Central memory CD4-positive, alpha-beta T cell (primary cell): ENCODE data around the gene FOXL2.
"Not testable (repeated sequence)": the region's sequence is repeated elsewhere in the genome, so short reads cannot be mapped to it uniquely, and the experiment has no call there.

ENCODE experiments used
- DNase-seq: peaks from one replicate; pipeline ENCODE4 v3.0.0; 2022

FOXL2 gene

GRCh38 chr3:138933068-138933668 is 13.8 kb downstream of the FOXL2 start:
- no peak for DNase-seq

DNA sequence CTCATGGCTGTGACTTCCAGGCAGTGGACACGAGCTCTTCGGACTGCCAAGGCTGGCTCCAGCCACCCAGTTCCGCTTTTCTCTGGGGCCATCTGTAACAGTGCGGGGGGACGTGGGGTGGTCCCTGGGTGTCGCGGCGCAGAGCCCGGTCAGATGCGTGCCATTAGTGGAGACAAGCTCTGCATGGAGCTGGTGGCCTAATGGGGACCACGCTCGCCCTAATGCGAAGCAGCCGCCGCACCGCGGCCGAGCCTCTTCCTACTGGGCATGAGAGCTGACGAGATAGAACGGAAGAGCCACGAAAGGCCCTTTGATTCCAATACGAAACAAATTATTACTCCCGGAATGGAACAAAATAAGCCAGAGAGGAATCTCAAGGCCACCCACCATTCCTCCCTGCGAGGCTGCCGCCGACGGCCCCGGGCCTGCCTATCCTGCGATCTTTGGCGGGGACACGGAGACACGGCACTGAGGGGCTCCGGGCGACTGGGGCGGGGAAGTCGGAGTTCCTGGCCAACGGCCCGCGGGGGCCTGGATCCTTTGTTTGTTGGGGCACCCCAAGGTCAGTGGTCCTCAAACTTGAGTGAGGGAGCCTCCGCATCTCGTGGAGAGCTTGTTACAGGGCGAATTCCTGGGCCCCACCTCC is 18.1 kb downstream of the FOXL2 start:
- no peak for DNase-seq

- DNase-seq, result peak; percentile 73
These were observed 23.4 kb downstream of the FOXL2 start for GRCh38 chr3:138923531-138923994.

DNA sequence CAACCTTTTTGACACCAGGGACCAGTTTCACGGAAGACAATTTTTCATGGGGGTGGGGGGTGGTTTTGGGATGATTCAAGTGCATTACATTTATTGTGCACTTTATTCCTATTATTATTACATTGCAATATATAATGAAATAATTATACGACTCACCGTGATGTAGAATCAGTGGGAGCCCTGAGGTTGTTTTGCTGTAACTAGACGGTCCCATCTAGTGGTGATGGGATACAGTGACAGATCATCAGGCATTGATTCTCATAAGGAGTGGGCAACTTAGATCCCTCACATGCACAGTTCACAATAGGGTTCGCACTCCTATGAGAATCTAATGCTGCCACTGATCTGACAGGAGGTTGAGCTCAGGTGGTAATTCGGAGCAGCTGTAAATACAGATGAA is 24.5 kb downstream of the FOXL2 start:
- not testable (repeated sequence) for DNase-seq

DNA sequence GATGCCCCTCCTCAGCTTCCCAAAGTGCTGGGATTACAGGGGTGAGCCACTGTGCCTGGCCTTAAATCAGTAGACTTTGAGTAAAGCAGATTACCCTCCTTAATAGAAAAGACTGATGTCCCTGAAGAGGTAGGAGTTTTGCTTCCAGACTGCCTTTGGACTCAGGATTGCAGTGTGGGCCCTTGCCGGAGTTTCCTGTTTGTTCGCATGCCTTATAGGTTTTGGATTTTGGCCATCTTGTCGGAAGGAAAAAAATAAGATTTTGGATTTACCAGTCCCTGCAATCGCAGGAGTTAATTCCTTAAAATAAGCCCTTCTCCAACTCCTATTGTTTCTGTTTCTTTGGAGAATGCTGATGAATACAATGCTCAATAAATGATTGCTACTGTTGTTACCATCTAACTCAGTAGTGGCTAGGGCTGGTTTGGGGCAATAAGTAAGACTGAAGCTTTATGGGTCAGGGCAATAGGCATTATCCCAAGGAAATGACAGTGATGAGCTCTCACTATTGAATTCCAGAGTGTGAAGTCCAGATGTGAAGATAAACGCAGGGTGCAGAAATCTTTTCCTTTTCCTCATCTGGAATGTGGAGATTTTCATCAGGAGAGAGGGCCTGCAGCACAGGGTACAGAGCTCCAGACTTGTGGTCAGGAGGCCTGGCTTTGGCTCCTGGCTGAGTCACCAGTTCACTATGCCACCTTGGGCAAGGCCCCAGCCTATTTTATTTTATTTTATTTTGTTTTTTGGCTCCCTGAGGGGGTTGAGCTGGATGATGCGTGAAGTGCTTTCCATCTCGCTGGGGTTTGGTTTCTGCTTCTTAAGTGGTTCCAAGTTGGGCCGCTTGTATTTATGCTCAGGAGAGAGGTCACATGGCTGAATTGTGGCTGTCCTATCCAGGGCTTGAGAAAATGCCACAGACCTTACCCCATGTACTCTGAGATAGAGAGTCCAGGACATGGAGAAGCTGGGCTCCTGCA is 25.3 kb downstream of the FOXL2 start:
- no peak for DNase-seq

- DNase-seq, result no peak
These were observed 27.6 kb downstream of the FOXL2 start for GRCh38 chr3:138919325-138919724.

GRCh38 chr3:138916824-138917223 is 30.1 kb downstream of the FOXL2 start:
- DNase-seq, result no peak

DNA sequence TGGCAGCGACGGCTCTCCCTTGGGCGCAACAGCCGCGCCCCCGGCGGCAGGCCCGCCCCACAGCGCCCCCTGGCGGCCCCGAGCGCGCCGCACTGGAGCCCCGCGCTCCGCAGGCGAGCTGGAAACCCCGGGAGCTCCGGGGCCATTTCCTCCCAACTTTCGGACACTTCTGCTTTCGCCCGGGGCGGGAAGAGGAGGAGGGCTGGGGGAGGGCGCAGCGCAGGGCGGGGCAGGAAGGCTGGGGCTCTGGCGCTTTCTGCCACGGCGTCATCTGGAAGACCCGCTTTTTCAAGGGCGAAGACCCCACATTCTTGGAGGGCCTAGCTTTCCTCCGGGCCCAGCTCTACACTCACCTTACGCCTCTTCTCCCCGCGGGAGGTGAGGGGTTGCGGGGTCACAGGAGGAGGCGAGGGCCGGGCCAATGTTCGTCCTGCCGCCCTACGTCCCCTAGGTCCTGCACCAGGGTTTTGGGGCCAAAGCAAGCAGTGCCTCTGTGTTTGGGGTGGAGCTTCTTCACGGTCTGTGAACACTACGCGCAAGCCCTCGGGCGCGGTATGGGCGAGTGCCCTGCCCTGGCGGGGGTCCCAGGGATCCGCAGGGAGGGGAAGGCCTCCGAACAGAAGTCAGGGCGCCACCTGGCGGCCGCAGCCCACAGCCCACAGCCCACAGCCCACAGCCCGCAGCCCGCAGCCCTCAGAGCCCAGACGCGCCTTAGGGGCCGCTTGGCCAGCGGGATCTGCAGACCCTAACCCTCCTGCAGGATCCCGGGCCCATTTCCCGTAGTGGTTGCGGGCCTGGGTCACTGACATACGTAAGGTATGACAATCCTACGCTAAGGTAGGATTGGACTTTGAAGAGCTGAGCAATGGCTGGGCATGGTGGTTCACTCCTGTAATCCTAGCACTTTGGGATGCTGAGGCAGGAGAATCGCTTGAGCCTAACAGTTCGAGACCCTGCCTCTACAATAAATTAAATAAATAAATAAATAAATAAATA is 31.1 kb downstream of the FOXL2 start:
- DNase-seq, result peak; percentile 67

GRCh38 chr3:138914870-138915502 is 32.0 kb downstream of the FOXL2 start:
- DNase-seq, result no peak

DNA sequence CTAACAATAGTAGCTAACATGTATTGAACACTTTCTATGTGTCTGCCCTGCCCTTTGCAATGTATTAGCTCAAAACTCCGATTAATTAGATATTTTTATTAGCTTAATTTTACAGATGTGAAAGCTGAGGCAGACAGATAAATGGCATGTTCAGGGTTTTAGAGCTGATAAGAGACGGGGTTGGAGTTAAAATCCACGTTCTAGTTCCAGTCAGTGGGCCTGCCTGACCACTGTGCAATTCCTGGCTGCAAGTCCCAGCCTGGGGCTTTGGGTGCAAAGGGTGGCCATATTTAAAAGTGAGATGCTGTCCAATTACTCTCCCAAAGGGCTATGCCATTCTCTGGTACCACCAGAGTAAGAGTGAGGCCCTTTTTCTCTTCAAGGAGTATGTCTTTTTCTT is 33.2 kb downstream of the FOXL2 start:
- no peak for DNase-seq

DNA sequence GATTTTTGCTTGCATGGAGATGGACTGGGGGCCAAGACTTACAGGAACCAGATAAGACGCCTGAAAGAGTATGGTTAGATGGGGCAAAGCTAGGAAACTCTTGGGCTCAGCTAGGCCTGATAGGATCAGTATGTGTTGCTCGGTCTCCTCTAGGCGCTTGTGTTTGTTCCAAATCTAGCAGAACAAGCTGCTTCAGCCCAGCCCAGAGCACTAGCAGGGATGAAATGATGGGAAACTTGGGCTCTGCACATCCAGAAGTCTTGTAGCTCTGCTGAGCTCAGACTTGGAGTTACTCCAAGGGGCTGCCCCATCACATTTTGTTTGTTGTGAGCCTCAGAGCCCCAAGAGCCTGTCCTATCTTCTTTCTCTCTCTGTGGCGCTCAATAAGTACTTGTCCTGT is 34.7 kb downstream of the FOXL2 start:
- DNase-seq, result no peak

DNA sequence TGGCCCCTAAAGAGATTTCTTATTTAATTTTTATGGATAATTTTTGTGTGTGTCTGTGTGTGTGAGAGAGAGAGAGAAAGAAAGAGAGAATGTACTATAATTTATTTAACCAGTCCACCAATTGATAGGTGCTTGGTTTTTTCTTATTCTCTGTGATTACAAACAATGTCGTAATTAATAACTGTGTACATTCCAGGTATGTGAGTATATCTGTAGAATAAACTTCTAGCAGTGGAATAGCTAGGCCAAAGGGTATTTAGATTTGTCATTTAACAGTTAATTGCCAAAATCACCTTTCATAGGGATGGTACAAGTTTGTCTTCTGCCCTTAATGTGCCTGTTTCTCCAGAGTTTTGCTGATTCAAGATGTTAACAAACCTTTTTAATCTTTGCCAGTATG is 35.3 kb downstream of the FOXL2 start:
- no peak for DNase-seq

DNA sequence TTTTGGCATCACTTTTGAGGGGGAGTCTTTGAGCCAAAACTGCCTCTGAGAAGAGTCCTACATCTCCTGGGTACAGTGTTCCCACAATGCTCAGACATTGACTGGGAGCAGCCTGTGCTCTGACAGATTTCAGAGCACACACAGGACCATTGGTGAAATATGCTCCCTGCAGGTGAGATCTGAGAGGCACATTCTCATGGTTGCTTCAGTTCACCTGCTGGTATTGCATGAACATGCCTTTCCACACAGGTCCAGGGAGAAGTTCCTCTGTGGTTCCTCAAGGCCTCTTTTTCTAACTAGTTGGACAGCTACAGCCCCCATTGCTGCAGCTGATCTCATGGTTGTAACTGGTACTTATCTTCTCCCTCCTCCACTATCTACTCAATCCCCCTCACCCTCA is 37.0 kb downstream of the FOXL2 start:
- no peak for DNase-seq

DNA sequence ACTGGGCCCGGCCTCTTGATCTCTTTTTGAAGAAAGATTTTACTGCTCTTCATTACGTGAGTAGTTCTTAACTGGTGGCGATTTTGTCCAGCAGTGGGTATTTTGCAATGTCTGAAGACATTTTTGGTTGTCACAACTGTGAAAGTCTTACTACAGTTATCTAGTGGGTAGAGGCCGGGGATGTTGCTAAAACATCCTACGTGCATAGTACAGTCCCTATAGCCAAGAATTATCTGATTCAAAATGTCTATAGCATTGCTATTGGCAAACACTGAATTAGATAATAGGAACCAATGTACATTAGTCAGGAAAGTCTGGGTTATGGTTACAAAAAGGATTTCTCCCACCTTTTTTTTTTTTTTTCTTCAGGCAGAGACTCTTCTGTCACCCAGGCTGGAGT is 38.1 kb downstream of the FOXL2 start:
- DNase-seq, result no peak

GRCh38 chr3:138907539-138907938 is 39.4 kb downstream of the FOXL2 start:
- DNase-seq, result no peak

DNA sequence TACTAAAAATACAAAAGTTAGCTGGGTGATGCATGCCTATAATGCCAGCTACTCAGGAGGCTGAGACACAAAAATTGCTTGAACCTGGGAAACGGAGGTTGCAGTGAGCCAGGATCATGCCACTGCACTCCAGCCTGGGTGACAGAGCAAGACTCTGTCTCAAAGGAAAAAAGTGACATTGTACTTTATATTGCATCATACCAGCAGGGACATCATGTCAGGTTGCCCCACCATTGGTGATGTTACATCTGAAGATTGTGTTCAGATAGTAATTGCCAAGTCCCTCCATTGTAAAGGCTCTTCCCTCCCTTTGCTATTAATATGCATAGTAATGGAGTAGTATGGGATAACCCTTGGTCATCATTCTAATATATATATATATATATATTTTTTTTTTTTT is 44.8 kb downstream of the FOXL2 start:
- no peak for DNase-seq

- DNase-seq, result no peak
These were observed 45.4 kb downstream of the FOXL2 start for GRCh38 chr3:138901567-138901966.

GRCh38 chr3:138899351-138899991 is 47.5 kb downstream of the FOXL2 start:
- DNase-seq, result no peak

- DNase-seq, result no peak
These were observed 48.2 kb downstream of the FOXL2 start for GRCh38 chr3:138898708-138899107.

DNA sequence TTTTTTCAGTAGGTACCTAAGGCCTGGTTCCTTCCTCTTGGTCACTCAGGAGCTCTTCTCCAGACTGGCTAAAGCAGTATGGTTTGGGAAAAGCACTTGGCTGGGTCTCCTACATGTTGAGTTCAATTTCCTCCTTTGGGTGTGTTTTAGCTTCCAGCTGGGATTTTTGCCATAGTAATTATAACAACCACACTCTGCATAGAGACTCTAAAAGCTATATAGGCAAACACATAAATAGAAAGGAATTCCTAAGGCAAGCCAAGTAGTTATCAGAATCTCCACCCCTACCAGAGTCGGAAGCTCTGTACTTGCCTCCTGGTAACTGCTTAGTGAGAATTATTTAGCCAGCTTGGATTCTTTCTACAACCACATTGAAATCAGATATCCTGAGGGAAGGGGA is 48.6 kb downstream of the FOXL2 start:
- no peak for DNase-seq
